GM12873 (cell line): Measurements from ENCODE around the gene SLC9A9.

Experiments used
- TF ChIP-seq, protein P1 (sequence below): IDR thresholded peaks from 2 replicates; pipeline ENCODE4 v1.5.1; 2012; ENCODE audit warnings: low read depth, mild to moderate bottlenecking, moderate library complexity, low read length, control low read depth; ENCODE audit not compliant: insufficient read depth; ENCODE audit errors: missing control alignments

Gene SLC9A9

DNA sequence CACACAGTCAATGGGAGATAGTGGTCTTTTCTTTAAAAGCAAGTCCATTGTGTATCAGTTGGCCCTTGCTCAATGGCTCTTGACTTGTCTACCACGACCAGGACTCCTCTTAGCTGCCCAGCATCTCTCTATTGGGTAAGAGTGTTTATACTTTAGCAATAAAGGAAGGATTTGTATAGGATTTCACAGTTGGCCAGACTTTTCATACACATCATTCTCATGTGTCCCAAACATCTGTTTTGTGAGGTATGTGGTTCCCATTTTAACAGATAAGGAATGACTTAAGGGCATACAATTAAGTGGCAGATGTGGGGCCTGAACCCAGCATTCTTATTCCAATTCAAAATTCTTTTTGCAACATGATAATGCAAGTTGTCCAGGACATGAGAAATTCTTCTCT lies 537.2 kb downstream of the SLC9A9 start:
- TF ChIP-seq, protein P1, sequence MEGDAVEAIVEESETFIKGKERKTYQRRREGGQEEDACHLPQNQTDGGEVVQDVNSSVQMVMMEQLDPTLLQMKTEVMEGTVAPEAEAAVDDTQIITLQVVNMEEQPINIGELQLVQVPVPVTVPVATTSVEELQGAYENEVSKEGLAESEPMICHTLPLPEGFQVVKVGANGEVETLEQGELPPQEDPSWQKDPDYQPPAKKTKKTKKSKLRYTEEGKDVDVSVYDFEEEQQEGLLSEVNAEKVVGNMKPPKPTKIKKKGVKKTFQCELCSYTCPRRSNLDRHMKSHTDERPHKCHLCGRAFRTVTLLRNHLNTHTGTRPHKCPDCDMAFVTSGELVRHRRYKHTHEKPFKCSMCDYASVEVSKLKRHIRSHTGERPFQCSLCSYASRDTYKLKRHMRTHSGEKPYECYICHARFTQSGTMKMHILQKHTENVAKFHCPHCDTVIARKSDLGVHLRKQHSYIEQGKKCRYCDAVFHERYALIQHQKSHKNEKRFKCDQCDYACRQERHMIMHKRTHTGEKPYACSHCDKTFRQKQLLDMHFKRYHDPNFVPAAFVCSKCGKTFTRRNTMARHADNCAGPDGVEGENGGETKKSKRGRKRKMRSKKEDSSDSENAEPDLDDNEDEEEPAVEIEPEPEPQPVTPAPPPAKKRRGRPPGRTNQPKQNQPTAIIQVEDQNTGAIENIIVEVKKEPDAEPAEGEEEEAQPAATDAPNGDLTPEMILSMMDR: no peak

DNA sequence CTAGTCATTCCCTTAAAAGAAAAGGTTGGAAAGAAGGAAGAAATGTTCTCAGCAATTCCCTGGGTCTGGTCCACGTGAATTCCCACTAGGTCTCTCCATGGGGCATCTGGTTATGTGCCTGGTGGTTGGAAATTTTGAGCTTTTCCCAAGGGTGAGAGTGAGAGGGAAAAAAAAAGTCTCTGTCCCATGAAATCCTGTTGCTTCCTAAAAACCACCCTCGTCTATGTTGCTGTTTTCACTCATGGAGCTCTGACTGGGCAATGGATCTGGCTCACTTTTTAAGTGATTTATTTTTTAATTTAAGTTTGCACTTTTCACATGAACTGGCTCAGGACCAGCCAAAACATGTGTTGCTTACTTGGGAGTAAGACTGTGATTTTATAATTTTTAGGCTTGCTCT lies 538.6 kb downstream of the SLC9A9 start:
- TF ChIP-seq, protein P1: no peak

- TF ChIP-seq, protein P1: no peak
Observed at GRCh38 chr3:143307613-143308183, 540.6 kb downstream of the SLC9A9 start.

- TF ChIP-seq, protein P1: no peak
Observed at GRCh38 chr3:143306407-143306806, 541.9 kb downstream of the SLC9A9 start.

DNA sequence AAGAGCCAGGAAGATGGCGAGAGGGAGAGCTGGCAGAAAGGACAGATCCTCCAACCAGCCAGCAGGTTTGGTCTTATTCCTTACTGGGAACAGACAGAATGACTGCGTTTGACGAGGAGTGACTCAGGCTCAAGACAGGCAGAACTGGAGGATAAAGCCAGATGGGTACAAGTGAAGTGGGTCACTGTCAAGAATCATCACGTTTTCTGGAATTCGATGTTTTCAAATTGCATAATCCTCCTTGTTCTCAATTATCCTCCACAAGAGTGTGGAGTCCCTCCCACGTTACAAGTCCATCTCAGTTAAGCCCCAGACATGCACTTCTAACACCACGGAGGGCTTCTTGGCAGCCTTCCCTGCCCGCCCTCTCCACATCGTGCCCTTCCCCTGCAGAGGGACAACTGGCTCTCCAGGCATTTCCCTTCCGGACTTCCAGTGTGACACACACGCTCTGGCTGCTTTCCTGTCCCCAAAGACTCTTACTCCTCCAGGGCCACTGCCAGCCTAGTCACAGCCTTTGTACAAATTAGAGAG lies 545.6 kb downstream of the SLC9A9 start:
- TF ChIP-seq, protein P1: no peak

GRCh38 chr3:143301031-143301901 lies 547.0 kb downstream of the SLC9A9 start:
- TF ChIP-seq, protein P1: no peak

DNA sequence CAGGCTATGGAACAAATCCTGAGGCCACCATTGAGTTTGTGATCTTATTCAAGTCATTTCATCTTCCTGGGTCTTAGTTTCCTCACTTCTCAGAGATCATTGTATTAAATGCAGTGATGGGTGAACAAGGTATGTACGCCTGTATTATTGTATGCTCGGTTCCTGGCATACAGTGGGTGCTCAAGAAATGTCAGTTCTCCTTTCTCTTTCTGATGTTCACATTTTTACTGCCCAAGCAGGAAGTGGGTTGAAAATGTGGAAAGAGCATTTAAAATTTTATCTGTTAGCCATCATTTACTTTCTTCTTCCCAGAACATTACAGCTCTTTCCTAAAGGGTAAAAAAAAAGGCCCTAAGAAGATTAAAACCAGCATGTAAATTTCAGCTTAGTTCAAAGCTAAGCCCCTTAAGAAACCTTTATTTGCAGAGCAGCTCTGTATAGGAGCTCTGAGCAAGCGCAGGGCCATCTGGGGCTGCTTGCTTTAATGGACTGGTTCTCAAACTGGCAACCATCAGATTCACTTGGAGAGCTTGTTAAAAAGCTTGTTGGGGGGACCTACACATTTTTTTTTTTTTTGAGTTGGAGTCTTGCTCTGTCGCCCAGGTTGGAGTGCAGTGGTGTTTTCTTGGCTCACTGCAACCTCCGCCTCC lies 549.3 kb downstream of the SLC9A9 start:
- TF ChIP-seq, protein P1: no peak
